Epithelial cell of proximal tubule (primary cell): ENCODE data around the gene GRK5. TPM values are rescaled to one million over a fixed set of nuclear protein-coding genes. Genes with fewer than 3 reads are reported as not detected.

Source experiments
- DNase-seq: peaks from one replicate; pipeline ENCODE4 v3.0.0-alpha.2; 2011; ENCODE audit warnings: low read depth
- H3K4me3 ChIP-seq: 2 replicates; pipeline ENCODE4 v1.5.1; 2011; ENCODE audit warnings: low read depth, mild to moderate bottlenecking, low read length
- CTCF ChIP-seq: conservative IDR thresholded peaks from 2 replicates; pipeline ENCODE4 v1.5.1; 2012; ENCODE audit warnings: low read depth, mild to moderate bottlenecking, low read length
- total RNA-seq: library from RNA; depleted of rRNA; stranded (reverse); fragments of >200 nt; gene quantifications from 2 replicates; pipeline ENCODE4 v1.2.3, GENCODE V29; 2015

The GRK5 gene
- total RNA-seq, 1 donor from 2014 or later: 2.8 TPM

GRCh38 chr10:119399466-119399865, 192.1 kb downstream of the GRK5 start:
- no peak overlapping the region for H3K4me3 ChIP-seq
- no peak for DNase-seq
- no peak for TF ChIP-seq CTCF

GRCh38 chr10:119401671-119402395, 194.5 kb downstream of the GRK5 start:
- H3K4me3 ChIP-seq: no peak overlapping the region
- no peak for TF ChIP-seq CTCF
- no peak for DNase-seq

- no peak for TF ChIP-seq CTCF
- DNase-seq: no peak
- H3K4me3 ChIP-seq: no peak overlapping the region
These were observed 196.6 kb downstream of the GRK5 start for GRCh38 chr10:119403921-119404320.

GRCh38 chr10:119404719-119405519, 197.5 kb downstream of the GRK5 start:
- TF ChIP-seq CTCF: no peak
- DNase-seq: no peak
- no peak overlapping the region for H3K4me3 ChIP-seq

GRCh38 chr10:119405520-119405807, 198.1 kb downstream of the GRK5 start:
- no peak for DNase-seq
- no peak for TF ChIP-seq CTCF

GRCh38 chr10:119406137-119406536, 198.8 kb downstream of the GRK5 start:
- no peak for TF ChIP-seq CTCF
- DNase-seq: no peak

More at GRCh38 chr10:119405520-119405807, 198.1 kb downstream of the GRK5 start:
- no peak overlapping the region for H3K4me3 ChIP-seq

More at GRCh38 chr10:119406137-119406536, 198.8 kb downstream of the GRK5 start:
- H3K4me3 ChIP-seq: no peak overlapping the region
